GM23248 (cell line): Measurements from ENCODE around the gene CD151.

Experiments used
- EZH2 ChIP-seq: fragments of 200-600 bp; sonication (generic); IDR thresholded peaks from 2 replicates; pipeline ENCODE4 v1.6.1; 2018; ENCODE audit warnings: antibody characterized with exemption, mild to moderate bottlenecking; ENCODE audit not compliant: insufficient read depth, poor library complexity, severe bottlenecking
- EZH2phosphoT487 ChIP-seq: fragments of 200-600 bp; sonication (generic); IDR thresholded peaks from 2 replicates; pipeline ENCODE4 v1.6.1; 2018; ENCODE audit warnings: antibody characterized with exemption, moderate library complexity, mild to moderate bottlenecking, low read depth; ENCODE audit not compliant: insufficient read depth

- TF ChIP-seq EZH2 = no peak
- TF ChIP-seq EZH2phosphoT487 = no peak
Observed at GRCh38 chr11:843818-844692, 11.3 kb downstream of the CD151 start.
